Left lung (tissue), 10 donors: Measurements from ENCODE around the gene NUDT9. TPM values are rescaled to one million over a fixed set of nuclear protein-coding genes. Genes with fewer than 3 reads are reported as not detected.
"Not testable (repeated sequence)": the region's sequence is repeated elsewhere in the genome, so short reads cannot be mapped to it uniquely, and the experiment has no call there.

Experiments
- ATAC-seq: fragments of 200-7000 bp; cut with Tn5 transposase; one replicate; pipeline ENCODE4 v1.9.1; 2020; ENCODE audit warnings: moderate library complexity
- DNase-seq, 4 donors: peaks; one replicate each; pipeline ENCODE4 v3.0.0-alpha.2; 2013 to 2020
- H3K27ac ChIP-seq, 2 donors: fragments of 200-600 bp; sonication (generic) in 1 of 2; one replicate each; pipeline versions ENCODE4 v1.5.0 to v1.8.0; 2020 to 2021
- H3K27me3 ChIP-seq, 2 donors: fragments of 200-600 bp; sonication (generic) in 1 of 2; one replicate each; pipeline versions ENCODE4 v1.5.0 to v1.8.0; 2020 to 2021
- H3K36me3 ChIP-seq, 2 donors: fragments of 200-600 bp; sonication (generic) in 1 of 2; one replicate each; pipeline versions ENCODE4 v1.5.0 to v1.8.0; 2020 to 2021
- H3K4me1 ChIP-seq, 2 donors: fragments of 200-600 bp; one replicate each; pipeline ENCODE4 v1.8.0; 2021
- H3K4me3 ChIP-seq, 2 donors: fragments of 200-600 bp; sonication (generic) in 1 of 2; one replicate each; pipeline versions ENCODE4 v1.5.0 to v1.8.0; 2020 to 2021; ENCODE audit warnings: mild to moderate bottlenecking in 1 of 2
- H3K9me3 ChIP-seq, 2 donors: fragments of 200-600 bp; sonication (generic) in 1 of 2; one replicate each; pipeline versions ENCODE4 v1.5.0 to v1.8.0; 2020 to 2021
- intact Hi-C, 2 donors: fragments of 100-400 bp; cut with DNase I; formaldehyde crosslinking; loops; one replicate each; pipeline versions ENCODE4 v1.11.2 to v1.14.2; 2022
- polyA plus RNA-seq, 6 donors: library from polyadenylated mRNA; unstranded; fragments of 120-200 nt; gene quantifications; one replicate each; pipeline ENCODE4 v1.2.1, GENCODE V29; 2013; ENCODE audit not compliant: insufficient read length in 6 of 6
- total RNA-seq, 2 donors: library from RNA; stranded (reverse); fragmentation: NEBNext Ultra II Directional; extraction: Animal tissue kit (Norgen Biotek cat#: 25700); gene quantifications; one replicate each; pipeline ENCODE4 v1.2.1, GENCODE V29; 2021
- TF ChIP-seq, protein P1 (sequence below), 2 donors: fragments of 200-600 bp; sonication (generic) in 1 of 2; IDR thresholded peaks; one replicate each; pipeline versions ENCODE4 v1.5.0 to v1.8.0; 2021; ENCODE audit warnings: antibody characterized with exemption in 2 of 2
- donor health status: DM: no; HTN: yes; CAD: no.
- donor health status: DM: no; HTN: no; CAD: no.

The NUDT9 gene
- total and polyA plus RNA-seq, 8 donors: 42.5 to 53.8 (median 49.2) TPM

DNA sequence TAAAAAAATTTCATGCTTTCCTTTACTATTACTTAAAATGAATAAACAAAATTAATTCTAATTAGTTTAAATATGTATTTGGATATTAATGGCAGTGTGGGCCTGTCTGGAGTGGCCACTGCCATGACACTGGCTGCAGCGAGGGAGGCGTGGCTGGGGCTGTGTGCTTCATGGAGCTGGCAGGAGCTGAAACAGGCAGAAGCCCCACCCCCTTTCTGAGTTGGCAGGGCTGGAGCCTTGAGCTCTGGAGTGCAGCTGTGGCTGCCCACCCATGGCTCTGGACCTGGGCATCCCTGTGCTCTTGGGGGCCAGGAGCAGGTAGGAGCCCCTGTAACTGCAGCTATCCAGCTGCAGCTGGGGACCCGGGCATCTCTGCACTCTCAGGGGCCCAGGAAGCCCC, 23.2 kb upstream of the NUDT9 start:
- no peaks in the 10 kb centered on the region for H3K4me1 ChIP-seq
- H3K36me3 ChIP-seq: no peaks in the 10 kb centered on the region
- no peak overlapping the region for H3K4me3 ChIP-seq
- peaks cover 0 to 5% of the 10 kb centered on the region in 2 donors for H3K9me3 ChIP-seq
- H3K27me3 ChIP-seq: no peaks in the 10 kb centered on the region
- ATAC-seq (no peak), DNase-seq (no peak)
- no peak overlapping the region for H3K27ac ChIP-seq
- intact Hi-C loops: no loop called here
- TF ChIP-seq, protein P1, sequence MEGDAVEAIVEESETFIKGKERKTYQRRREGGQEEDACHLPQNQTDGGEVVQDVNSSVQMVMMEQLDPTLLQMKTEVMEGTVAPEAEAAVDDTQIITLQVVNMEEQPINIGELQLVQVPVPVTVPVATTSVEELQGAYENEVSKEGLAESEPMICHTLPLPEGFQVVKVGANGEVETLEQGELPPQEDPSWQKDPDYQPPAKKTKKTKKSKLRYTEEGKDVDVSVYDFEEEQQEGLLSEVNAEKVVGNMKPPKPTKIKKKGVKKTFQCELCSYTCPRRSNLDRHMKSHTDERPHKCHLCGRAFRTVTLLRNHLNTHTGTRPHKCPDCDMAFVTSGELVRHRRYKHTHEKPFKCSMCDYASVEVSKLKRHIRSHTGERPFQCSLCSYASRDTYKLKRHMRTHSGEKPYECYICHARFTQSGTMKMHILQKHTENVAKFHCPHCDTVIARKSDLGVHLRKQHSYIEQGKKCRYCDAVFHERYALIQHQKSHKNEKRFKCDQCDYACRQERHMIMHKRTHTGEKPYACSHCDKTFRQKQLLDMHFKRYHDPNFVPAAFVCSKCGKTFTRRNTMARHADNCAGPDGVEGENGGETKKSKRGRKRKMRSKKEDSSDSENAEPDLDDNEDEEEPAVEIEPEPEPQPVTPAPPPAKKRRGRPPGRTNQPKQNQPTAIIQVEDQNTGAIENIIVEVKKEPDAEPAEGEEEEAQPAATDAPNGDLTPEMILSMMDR (IDR thresholded peaks at IDR 0.05): no peak

DNA sequence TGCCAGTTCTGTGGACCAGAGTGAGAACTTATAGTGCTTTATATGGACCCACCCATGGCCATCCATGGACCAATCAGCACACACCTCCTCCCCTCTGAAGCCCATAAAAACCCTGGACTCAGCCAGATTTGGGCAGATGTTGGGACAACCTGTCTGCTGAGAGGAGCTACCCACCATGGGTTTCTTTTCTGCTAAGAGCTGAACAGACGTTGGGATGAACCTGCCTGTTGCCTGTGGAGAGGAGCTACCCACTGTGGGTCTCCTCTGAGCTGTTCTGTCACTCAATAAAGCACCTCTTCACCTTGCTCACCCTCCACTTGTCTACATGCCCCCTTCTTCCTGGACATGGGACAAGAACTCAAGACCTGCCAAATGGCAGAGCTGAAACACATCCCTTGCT, 22.4 kb upstream of the NUDT9 start:
- Histone ChIP-seq H3K27me3 (no peaks in the 10 kb centered on the region), H3K4me3 (no peak overlapping the region), H3K4me1 (no peaks in the 10 kb centered on the region), H3K27ac (no peak overlapping the region), H3K36me3 (no peaks in the 10 kb centered on the region), H3K9me3 (peaks cover 0 to 5% of the 10 kb centered on the region in 2 donors)
- no peak for DNase-seq
- no peak for ATAC-seq
- intact Hi-C loops: no loop called here
- TF ChIP-seq, protein P1 (IDR thresholded peaks at IDR 0.05): no peak

DNA sequence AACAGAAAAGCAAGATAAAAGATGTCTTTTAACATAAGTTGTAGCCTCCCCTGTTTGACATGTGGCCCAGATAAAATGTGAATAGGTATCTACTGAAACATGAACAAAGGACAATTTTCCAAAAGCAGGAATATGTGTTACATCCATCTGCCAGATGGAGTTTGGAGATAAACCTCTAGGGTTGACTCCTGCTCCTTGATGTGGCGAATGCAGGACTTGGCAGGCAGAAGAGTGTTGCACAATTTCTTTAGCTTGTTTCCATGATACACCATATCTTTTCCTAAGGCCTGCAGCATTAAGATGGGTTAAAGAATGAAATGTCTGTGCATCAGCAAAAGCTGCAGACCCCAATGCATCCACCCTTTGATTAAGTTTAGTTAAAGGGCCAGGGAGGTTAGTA, 18.6 kb upstream of the NUDT9 start:
- H3K4me1 ChIP-seq, H3K9me3 ChIP-seq, H3K36me3 ChIP-seq, H3K27me3 ChIP-seq, ATAC-seq, intact Hi-C loops, H3K27ac ChIP-seq, H3K4me3 ChIP-seq: not testable (repeated sequence)
- DNase-seq: peak in 1 of 4 donors; percentile 60

DNA sequence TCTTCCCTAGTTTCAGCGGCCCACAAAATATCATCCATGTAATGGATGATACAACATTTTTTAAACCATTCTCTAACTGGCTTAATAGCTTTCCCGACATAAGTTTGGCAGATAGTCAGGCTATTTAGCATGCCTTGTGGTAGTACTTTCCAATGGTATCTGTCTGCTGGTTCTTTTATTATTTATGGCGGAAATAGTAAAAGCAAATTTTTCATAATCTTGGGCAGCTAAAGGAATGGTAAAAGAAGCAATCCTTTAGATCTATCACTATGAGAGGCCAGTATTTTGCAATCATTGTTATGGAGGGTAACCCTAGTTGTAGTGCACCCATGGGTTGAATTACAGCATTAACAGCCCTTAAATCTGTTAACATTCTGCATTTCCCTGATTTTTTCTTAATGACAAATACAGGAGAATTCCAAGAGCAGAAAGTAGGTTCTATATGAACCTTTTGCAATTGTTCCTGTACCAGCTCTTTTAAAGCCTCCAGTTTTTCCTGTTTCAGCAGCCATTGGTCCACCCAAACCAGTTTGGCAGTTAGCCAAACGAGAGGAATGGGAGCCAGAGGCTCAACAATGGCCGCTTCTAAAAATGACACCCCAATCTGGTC, 17.1 kb upstream of the NUDT9 start:
- Histone ChIP-seq H3K4me1 (no peaks in the 10 kb centered on the region), H3K27ac (no peak overlapping the region), H3K36me3 (no peaks in the 10 kb centered on the region), H3K27me3 (no peaks in the 10 kb centered on the region), H3K4me3 (no peak overlapping the region), H3K9me3 (no peaks in the 10 kb centered on the region)
- ATAC-seq (no peak), DNase-seq (no peak)
- TF ChIP-seq, protein P1 (IDR thresholded peaks at IDR 0.05): no peak
- intact Hi-C loops: no loop called here

DNA sequence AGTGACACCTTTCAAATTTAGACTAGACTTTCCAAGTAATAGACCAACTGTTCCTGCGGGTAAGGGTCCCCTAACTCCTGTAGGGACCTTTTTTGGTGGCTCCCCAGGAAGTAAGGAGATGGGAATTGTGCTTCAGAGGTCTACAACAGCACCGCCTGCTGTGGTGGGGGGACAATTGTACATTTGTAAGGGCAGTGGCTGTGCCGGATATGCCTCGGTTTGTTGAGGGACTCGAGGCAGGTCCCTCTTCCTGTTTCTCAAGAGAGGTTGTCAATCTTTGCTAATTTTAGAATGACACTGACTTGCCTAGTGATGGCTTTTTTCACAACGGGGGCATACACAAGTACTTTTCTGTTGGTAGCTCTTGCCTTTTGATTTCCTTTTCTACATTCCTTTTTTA, 15.9 kb upstream of the NUDT9 start:
- Histone ChIP-seq H3K27me3 (no peaks in the 10 kb centered on the region), H3K36me3 (no peaks in the 10 kb centered on the region), H3K27ac (no peak overlapping the region), H3K9me3 (no peaks in the 10 kb centered on the region), H3K4me1 (no peaks in the 10 kb centered on the region), H3K4me3 (no peak overlapping the region)
- TF ChIP-seq, protein P1 (IDR thresholded peaks at IDR 0.05): no peak
- DNase-seq (no peak), ATAC-seq (no peak)
- intact Hi-C loops: no loop called here

DNA sequence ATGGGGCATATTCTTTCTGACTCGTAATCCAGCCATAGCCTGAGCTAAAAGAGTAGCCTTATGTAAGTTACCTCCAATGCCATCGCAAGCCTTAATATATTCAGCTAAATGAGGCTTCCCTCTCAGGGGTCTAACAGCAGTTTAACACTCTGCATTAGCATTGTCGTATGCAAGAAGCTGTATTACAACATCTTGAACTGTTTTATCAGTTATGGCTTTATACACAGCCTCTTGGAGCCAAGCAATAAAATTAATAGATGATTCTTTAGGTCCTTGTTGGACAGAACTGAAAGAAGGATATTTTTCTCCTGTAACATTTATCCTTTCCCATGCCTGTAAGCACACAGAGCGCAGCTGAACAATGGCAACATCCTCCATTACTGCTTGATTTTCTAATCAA, 15.5 kb upstream of the NUDT9 start:
- H3K9me3 ChIP-seq, H3K27me3 ChIP-seq, ATAC-seq, intact Hi-C loops, H3K27ac ChIP-seq, DNase-seq, H3K4me3 ChIP-seq, H3K36me3 ChIP-seq, H3K4me1 ChIP-seq: not testable (repeated sequence)
